WTC11 (cell line): ENCODE data around the gene LMBRD1. TPM values are rescaled to one million over a fixed set of nuclear protein-coding genes. Genes with fewer than 3 reads are reported as not detected.

Experiments
- ATAC-seq: fragments of 200-7000 bp; cut with Tn5 transposase; 2 replicates; pipeline ENCODE4 v1.10.0; 2021; ENCODE audit warnings: mild to moderate bottlenecking, moderate library complexity
- CTCF ChIA-PET: fragments of 300-600 bp; sonication (Branson Sonifier 250); formaldehyde crosslinking; loops from one replicate; lab custom pipeline; 2021; ENCODE audit warnings: antibody characterized with exemption; lab: Charles Lee
- POLR2A ChIA-PET: fragments of 350-600 bp; sonication (Branson Sonifier 250); formaldehyde crosslinking; loops from one replicate; lab custom pipeline; 2021; ENCODE audit warnings: antibody characterized with exemption; lab: Charles Lee
- DNase-seq: peaks from one replicate; pipeline ENCODE4 v3.0.0; 2021; ENCODE audit warnings: low spot score
- H3K27ac Mint-ChIP-seq: 2 replicates; pipeline ENCODE4 v1.8.0; 2021; ENCODE audit warnings: mixed read lengths
- H3K27me3 Mint-ChIP-seq: 2 replicates; pipeline ENCODE4 v1.8.0; 2021; ENCODE audit warnings: low read depth, mild to moderate bottlenecking, moderate library complexity, mixed read lengths
- H3K36me3 Mint-ChIP-seq: 2 replicates; pipeline ENCODE4 v1.8.0; 2021; ENCODE audit warnings: mixed read lengths
- H3K4me1 Mint-ChIP-seq: 2 replicates; pipeline ENCODE4 v1.8.0; 2022; ENCODE audit warnings: mixed read lengths
- H3K4me3 Mint-ChIP-seq: 2 replicates; pipeline ENCODE4 v1.8.0; 2021; ENCODE audit warnings: mild to moderate bottlenecking, moderate library complexity, mixed read lengths
- H3K9me3 Mint-ChIP-seq: 2 replicates; pipeline ENCODE4 v1.8.0; 2021; ENCODE audit warnings: mixed read lengths
- ATF2 ChIP-seq: sonication (generic); formaldehyde crosslinking; IDR thresholded peaks from 2 replicates; pipeline ENCODE4 v1.8.1; 2022; ENCODE audit warnings: low read depth, missing genetic modification reagents, borderline replicate concordance
- CDX4 ChIP-seq: fragments of 250-450 bp; sonication (Bioruptor Pico); IDR thresholded peaks from 2 replicates; pipeline ENCODE4 v1.9.0; 2021; ENCODE audit warnings: moderate library complexity, mild to moderate bottlenecking, inconsistent platforms, borderline replicate concordance
- CREB1 ChIP-seq: sonication (generic); formaldehyde crosslinking; IDR thresholded peaks from 2 replicates; pipeline ENCODE4 v1.8.0; 2023; ENCODE audit warnings: mild to moderate bottlenecking, missing genetic modification reagents
- E2F4 ChIP-seq: sonication (generic); formaldehyde crosslinking; IDR thresholded peaks from 2 replicates; pipeline ENCODE4 v1.8.1; 2022; ENCODE audit warnings: low read depth, mild to moderate bottlenecking, moderate library complexity, missing genetic modification reagents, borderline replicate concordance
- ELF4 ChIP-seq: sonication (generic); formaldehyde crosslinking; IDR thresholded peaks from 2 replicates; pipeline ENCODE4 v1.8.1; 2022; ENCODE audit warnings: low read depth, mild to moderate bottlenecking, moderate library complexity, missing genetic modification reagents
- EMX1 ChIP-seq: fragments of 250-450 bp; sonication (Bioruptor Pico); IDR thresholded peaks from 2 replicates; pipeline ENCODE4 v1.8.0; 2021; ENCODE audit warnings: mild to moderate bottlenecking
- FOXP1 ChIP-seq: sonication (generic); formaldehyde crosslinking; IDR thresholded peaks from 2 replicates; pipeline ENCODE4 v1.8.0; 2022; ENCODE audit warnings: missing genetic modification reagents, mild to moderate bottlenecking, moderate library complexity, borderline replicate concordance
- JAZF1 ChIP-seq: fragments of 250-450 bp; sonication (Bioruptor Pico); IDR thresholded peaks from 2 replicates; pipeline ENCODE4 v1.9.0; 2021; ENCODE audit warnings: moderate library complexity, mild to moderate bottlenecking, inconsistent platforms
- JUN ChIP-seq: sonication (generic); formaldehyde crosslinking; IDR thresholded peaks from 2 replicates; pipeline ENCODE4 v1.8.0; 2023; ENCODE audit warnings: mild to moderate bottlenecking, missing genetic modification reagents
- KAT7 ChIP-seq: sonication (generic); formaldehyde crosslinking; IDR thresholded peaks from 2 replicates; pipeline ENCODE4 v1.8.1; 2023; ENCODE audit warnings: missing genetic modification reagents, mild to moderate bottlenecking, borderline replicate concordance
- MAX ChIP-seq: sonication (generic); formaldehyde crosslinking; IDR thresholded peaks from 2 replicates; pipeline ENCODE4 v1.8.0; 2022; ENCODE audit warnings: mild to moderate bottlenecking, missing genetic modification reagents
- NFE2L1 ChIP-seq: sonication (generic); formaldehyde crosslinking; IDR thresholded peaks from 2 replicates; pipeline ENCODE4 v1.8.1; 2023; ENCODE audit warnings: missing genetic modification reagents
- NR3C1 ChIP-seq: sonication (generic); formaldehyde crosslinking; conservative IDR thresholded peaks from 2 replicates; pipeline ENCODE4 v1.8.1; 2023; ENCODE audit warnings: low read depth, mild to moderate bottlenecking, missing genetic modification reagents
- PRRX2 ChIP-seq: fragments of 250-450 bp; sonication (Bioruptor Pico); IDR thresholded peaks from 2 replicates; pipeline ENCODE4 v1.8.0; 2021; ENCODE audit warnings: mild to moderate bottlenecking
- RORB ChIP-seq: fragments of 250-450 bp; sonication (Bioruptor Pico); IDR thresholded peaks from 2 replicates; pipeline ENCODE4 v1.9.0; 2021; ENCODE audit warnings: mild to moderate bottlenecking
- SOX15 ChIP-seq: fragments of 250-450 bp; sonication (Bioruptor Pico); IDR thresholded peaks from 2 replicates; pipeline ENCODE4 v1.9.0; 2021; ENCODE audit warnings: mild to moderate bottlenecking
- TEAD4 ChIP-seq: sonication (generic); formaldehyde crosslinking; IDR thresholded peaks from 2 replicates; pipeline ENCODE4 v1.8.0; 2022; ENCODE audit warnings: mild to moderate bottlenecking, missing genetic modification reagents
- TP53 ChIP-seq: sonication (generic); formaldehyde crosslinking; IDR thresholded peaks from 2 replicates; pipeline ENCODE4 v1.8.1; 2023; ENCODE audit warnings: mild to moderate bottlenecking, missing genetic modification reagents
- USF2 ChIP-seq: sonication (generic); formaldehyde crosslinking; IDR thresholded peaks from 2 replicates; pipeline ENCODE4 v1.8.1; 2023; ENCODE audit warnings: mild to moderate bottlenecking, missing genetic modification reagents, moderate library complexity
- ZNF138 ChIP-seq: sonication (generic); formaldehyde crosslinking; conservative IDR thresholded peaks from 2 replicates; pipeline ENCODE4 v1.8.1; 2022; ENCODE audit warnings: mild to moderate bottlenecking, moderate library complexity, missing genetic modification reagents
- ZNF232 ChIP-seq: sonication (generic); formaldehyde crosslinking; IDR thresholded peaks from 2 replicates; pipeline ENCODE4 v1.8.0; 2022; ENCODE audit warnings: mild to moderate bottlenecking, missing genetic modification reagents
- ZNF317 ChIP-seq: sonication (generic); formaldehyde crosslinking; IDR thresholded peaks from 2 replicates; pipeline ENCODE4 v1.8.1; 2023; ENCODE audit warnings: low read depth, mild to moderate bottlenecking, moderate library complexity, missing genetic modification reagents, borderline replicate concordance
- ZNF396 ChIP-seq: fragments of 250-450 bp; sonication (Bioruptor Pico); IDR thresholded peaks from 2 replicates; pipeline ENCODE4 v1.8.0; 2021; ENCODE audit warnings: mild to moderate bottlenecking, moderate library complexity, borderline replicate concordance
- ZNF671 ChIP-seq: fragments of 250-450 bp; sonication (Bioruptor Pico); IDR thresholded peaks from 2 replicates; pipeline ENCODE4 v1.8.0; 2021; ENCODE audit warnings: mild to moderate bottlenecking
- total RNA-seq: library from RNA; stranded (reverse); gene quantifications from 3 replicates; pipeline ENCODE4 v1.2.3, GENCODE V29; 2021

LMBRD1 gene
- total RNA-seq, 1 experiment from 2014 or later: 15.0 TPM

- ATAC-seq (no peak), DNase-seq (no peak)
- no peak overlapping the region for H3K27ac Mint-ChIP-seq
- H3K9me3 Mint-ChIP-seq: peaks cover 16% of the 10 kb centered on the region
- H3K4me1 Mint-ChIP-seq: no peaks in the 10 kb centered on the region
- ChIA-PET CTCF (no interaction called here), POLR2A (no interaction called here)
- H3K4me3 Mint-ChIP-seq: no peak overlapping the region
- H3K27me3 Mint-ChIP-seq: no peaks in the 10 kb centered on the region
- H3K36me3 Mint-ChIP-seq: peaks cover 3% of the 10 kb centered on the region; the same call in 1 of the 2 replicates
- TF ChIP-seq PRRX2 (no peak), ZNF138 (CRISPR knock-in tag) (no peak), JUN (CRISPR knock-in tag) (no peak), ZNF317 (no peak), TEAD4 (no peak), E2F4 (CRISPR knock-in tag) (no peak), TP53 (CRISPR knock-in tag) (no peak), USF2 (CRISPR knock-in tag) (no peak), CDX4 (CRISPR knock-in tag) (no peak), EMX1 (CRISPR knock-in tag) (no peak), KAT7 (CRISPR knock-in tag) (no peak), ZNF396 (CRISPR knock-in tag) (no peak), FOXP1 (no peak), RORB (CRISPR knock-in tag) (no peak), MAX (CRISPR knock-in tag) (no peak), NR3C1 (CRISPR knock-in tag) (no peak), ATF2 (CRISPR knock-in tag) (no peak)
Observed at GRCh38 chr6:69643688-69644087, 153.1 kb downstream of the LMBRD1 start.

GRCh38 chr6:69632932-69633331 is 163.9 kb downstream of the LMBRD1 start:
- CTCF ChIA-PET: no interaction called here
- H3K27ac Mint-ChIP-seq: no peak overlapping the region
- no peak for ATAC-seq
- H3K4me1 Mint-ChIP-seq: peaks cover 14% of the 10 kb centered on the region
- POLR2A ChIA-PET: no interaction called here
- H3K36me3 Mint-ChIP-seq: no peaks in the 10 kb centered on the region
- TF ChIP-seq ZNF232 (no peak), MAX (CRISPR knock-in tag) (no peak), JAZF1 (CRISPR knock-in tag) (no peak), ZNF671 (CRISPR knock-in tag) (no peak), ZNF396 (CRISPR knock-in tag) (no peak), SOX15 (no peak), NFE2L1 (CRISPR knock-in tag) (no peak), ELF4 (CRISPR knock-in tag) (no peak), CREB1 (CRISPR knock-in tag) (no peak)
- no peaks in the 10 kb centered on the region for H3K27me3 Mint-ChIP-seq
- no peak overlapping the region for H3K4me3 Mint-ChIP-seq
- no peak for DNase-seq
- peaks cover 5% of the 10 kb centered on the region for H3K9me3 Mint-ChIP-seq
